ENCODE results near the gene PROM1.
A peak's percentile ranks its signal among the peaks of the same experiment; 100 is the strongest.

PROM1 gene

GRCh38 chr4:16001484-16001858 is 82.4 kb downstream of the PROM1 start:
- peak; percentile 94 for TF ChIP-seq CTCF (conservative IDR thresholded peaks at IDR 0.05; ENCODE audit: low read length)
- TF ChIP-seq EZH2phosphoT487 (IDR thresholded peaks at IDR 0.05; ENCODE audit: borderline replicate concordance): no peak
- Histone ChIP-seq H2AFZ (ENCODE audit: low read length) (peak overlapping the region; percentile 78), H4K20me1 (ENCODE audit: insufficient read depth, low read length, poor library complexity, severe bottlenecking) (no peaks in the 10 kb centered on the region), H3F3A (ENCODE audit: low read depth) (no peaks in the 10 kb centered on the region), H3K36me3 (ENCODE audit: insufficient read depth, low read length) (no peaks in the 10 kb centered on the region), H3K4me2 (ENCODE audit: low read depth, low read length, poor library complexity, severe bottlenecking) (peak overlapping the region; percentile 61), H3K4me1 (ENCODE audit: insufficient read depth, low read length, poor library complexity, severe bottlenecking) (peaks cover 10% of the 10 kb centered on the region), H3K9me2 (replicated peaks; ENCODE audit: low read depth, low read length) (no peaks in the 10 kb centered on the region), H3K9ac (ENCODE audit: low read depth, low read length, poor library complexity, severe bottlenecking) (peak overlapping the region; percentile 19), H3K79me2 (ENCODE audit: insufficient read depth, low read length) (no peaks in the 10 kb centered on the region), H3K27me3 (ENCODE audit: insufficient read depth, low read length, poor library complexity, severe bottlenecking) (no peaks in the 10 kb centered on the region), H3K9me3 (ENCODE audit: insufficient read depth, low read depth, low read length) (no peaks in the 10 kb centered on the region), H3K4me3 (ENCODE audit: low read length, poor library complexity, severe bottlenecking) (peak overlapping the region; percentile 54)

- Histone ChIP-seq H3K4me2 (ENCODE audit: low read depth, low read length, poor library complexity, severe bottlenecking) (no peak overlapping the region), H3K9ac (ENCODE audit: low read depth, low read length, poor library complexity, severe bottlenecking) (no peak overlapping the region), H3K4me3 (ENCODE audit: low read length, poor library complexity, severe bottlenecking) (no peak overlapping the region), H2AFZ (ENCODE audit: low read length) (peak overlapping the region; percentile 78), H3K27me3 (ENCODE audit: insufficient read depth, low read length, poor library complexity, severe bottlenecking) (no peaks in the 10 kb centered on the region), H3K79me2 (ENCODE audit: insufficient read depth, low read length) (no peaks in the 10 kb centered on the region), H3F3A (ENCODE audit: low read depth) (no peaks in the 10 kb centered on the region), H3K9me2 (replicated peaks; ENCODE audit: low read depth, low read length) (no peaks in the 10 kb centered on the region), H3K36me3 (ENCODE audit: insufficient read depth, low read length) (no peaks in the 10 kb centered on the region), H4K20me1 (ENCODE audit: insufficient read depth, low read length, poor library complexity, severe bottlenecking) (no peaks in the 10 kb centered on the region), H3K9me3 (ENCODE audit: insufficient read depth, low read depth, low read length) (no peaks in the 10 kb centered on the region), H3K4me1 (ENCODE audit: insufficient read depth, low read length, poor library complexity, severe bottlenecking) (peaks cover 10% of the 10 kb centered on the region)
- no peak for TF ChIP-seq EZH2phosphoT487 (IDR thresholded peaks at IDR 0.05; ENCODE audit: borderline replicate concordance)
- no peak for TF ChIP-seq CTCF (conservative IDR thresholded peaks at IDR 0.05; ENCODE audit: low read length)
Observed at GRCh38 chr4:16000708-16001483, 82.9 kb downstream of the PROM1 start.

GRCh38 chr4:15996773-15997172 is 87.0 kb downstream of the PROM1 start:
- H3K4me3 ChIP-seq (ENCODE audit: low read length, poor library complexity, severe bottlenecking): no peak overlapping the region
- H3K9me2 ChIP-seq (replicated peaks; ENCODE audit: low read depth, low read length): no peaks in the 10 kb centered on the region
- no peaks in the 10 kb centered on the region for H3K27me3 ChIP-seq (ENCODE audit: insufficient read depth, low read length, poor library complexity, severe bottlenecking)
- no peaks in the 10 kb centered on the region for H3F3A ChIP-seq (ENCODE audit: low read depth)
- no peaks in the 10 kb centered on the region for H3K36me3 ChIP-seq (ENCODE audit: insufficient read depth, low read length)
- H2AFZ ChIP-seq (ENCODE audit: low read length): no peak overlapping the region
- TF ChIP-seq CTCF (conservative IDR thresholded peaks at IDR 0.05; ENCODE audit: low read length) (no peak), EZH2phosphoT487 (IDR thresholded peaks at IDR 0.05; ENCODE audit: borderline replicate concordance) (no peak)
- H3K79me2 ChIP-seq (ENCODE audit: insufficient read depth, low read length): no peaks in the 10 kb centered on the region
- H4K20me1 ChIP-seq (ENCODE audit: insufficient read depth, low read length, poor library complexity, severe bottlenecking): no peaks in the 10 kb centered on the region
- H3K4me1 ChIP-seq (ENCODE audit: insufficient read depth, low read length, poor library complexity, severe bottlenecking): peaks cover 6% of the 10 kb centered on the region
- H3K4me2 ChIP-seq (ENCODE audit: low read depth, low read length, poor library complexity, severe bottlenecking): no peak overlapping the region
- H3K9me3 ChIP-seq (ENCODE audit: insufficient read depth, low read depth, low read length): no peaks in the 10 kb centered on the region
- no peak overlapping the region for H3K9ac ChIP-seq (ENCODE audit: low read depth, low read length, poor library complexity, severe bottlenecking)
